Naive thymus-derived CD8-positive, alpha-beta T cell (primary cell): ENCODE measurements around the gene ANKRD35. TPM values are rescaled to one million over a fixed set of nuclear protein-coding genes. Genes with fewer than 3 reads are reported as not detected.

Experiments used
- ATAC-seq, 2 donors: fragments of 150-1000 bp; cut with Tn5 transposase in 1 of 2; sonication (Bioruptor Pico), chemical (Tn5 transposase) in 1 of 2; 1 replicate in 1 of 2; 2 replicates in 1 of 2; pipeline ENCODE4 v1.10.0; 2021; ENCODE audit warnings: mild to moderate bottlenecking in 2 of 2, moderate library complexity in 2 of 2
- POLR2A ChIA-PET: fragments of 350-600 bp; sonication (Branson Sonifier 250); formaldehyde crosslinking; loops from one replicate; lab custom pipeline; 2021; ENCODE audit warnings: antibody characterized with exemption; lab: Charles Lee
- DNase-seq, 10 donors: peaks; one replicate each; pipeline versions ENCODE4 v3.0.0 to v3.0.0-alpha.2; 2020 to 2022
- H3K27ac Mint-ChIP-seq, 10 donors: one replicate each; pipeline ENCODE4 v1.8.0; 2020 to 2022; ENCODE audit warnings: mild to moderate bottlenecking in 10 of 10, mixed read lengths in 10 of 10, moderate library complexity in 4 of 10, inconsistent platforms in 1 of 10
- H3K27me3 Mint-ChIP-seq, 5 donors: one replicate each; pipeline ENCODE4 v1.8.0; 2021 to 2022; ENCODE audit warnings: mixed read lengths in 5 of 5
- H3K36me3 Mint-ChIP-seq, 3 donors: one replicate each; pipeline ENCODE4 v1.8.0; 2020 to 2022; ENCODE audit warnings: mixed read lengths in 3 of 3, mild to moderate bottlenecking in 2 of 3, inconsistent platforms in 1 of 3
- H3K4me1 Mint-ChIP-seq, 4 donors: one replicate each; pipeline ENCODE4 v1.8.0; 2021 to 2022; ENCODE audit warnings: mixed read lengths in 4 of 4
- H3K4me3 Mint-ChIP-seq, 10 donors: one replicate each; pipeline ENCODE4 v1.8.0; 2020 to 2022; ENCODE audit warnings: mild to moderate bottlenecking in 10 of 10, mixed read lengths in 10 of 10, moderate library complexity in 6 of 10, inconsistent platforms in 1 of 10
- H3K9me3 Mint-ChIP-seq, 9 donors: one replicate each; pipeline ENCODE4 v1.8.0; 2020 to 2022; ENCODE audit warnings: mixed read lengths in 9 of 9, mild to moderate bottlenecking in 3 of 9, inconsistent platforms in 1 of 9, moderate library complexity in 1 of 9
- polyA plus RNA-seq, 3 donors: library from polyadenylated mRNA; unstranded; fragments of 300-500 nt; fragmentation: Illumina TruSeq; gene quantifications; one replicate each; pipeline ENCODE4 v1.2.3, GENCODE V29; 2021
- total RNA-seq, 8 experiments: library from RNA in 2 of 8; stranded (reverse) in 2 of 8; gene quantifications; one replicate each; pipeline ENCODE4 v1.2.3 and lab custom pipeline; 2021 to 2026

Gene ANKRD35
- total and polyA plus RNA-seq, 5 experiments from 2014 or later, result 0.27 to 0.57 (median 0.42) TPM; not detected in 2

GRCh38 chr1:145877923-145878486 lies 7.7 kb downstream of the ANKRD35 start:
- Mint-ChIP-seq H3K27ac (no peak overlapping the region), H3K36me3 (no peaks in the 10 kb centered on the region), H3K4me1 (peaks cover 0 to 4% (median 2%) of the 10 kb centered on the region in 4 donors), H3K9me3 (no peaks in the 10 kb centered on the region), H3K4me3 (no peak overlapping the region), H3K27me3 (peaks cover 1 to 20% (median 5%) of the 10 kb centered on the region in 5 donors)
- POLR2A ChIA-PET, result no interaction called here
- DNase-seq, result no peak
- no peak for ATAC-seq

- Mint-ChIP-seq H3K4me3 (no peak overlapping the region), H3K27me3 (peaks cover 0 to 11% (median 2%) of the 10 kb centered on the region in 5 donors), H3K4me1 (peaks cover 9 to 20% (median 17%) of the 10 kb centered on the region in 4 donors), H3K9me3 (no peaks in the 10 kb centered on the region), H3K27ac (no peak overlapping the region), H3K36me3 (no peaks in the 10 kb centered on the region)
- ATAC-seq, result no peak
- no peak for DNase-seq
- POLR2A ChIA-PET, result no interaction called here
Measured at GRCh38 chr1:145874646-145875045, 11.0 kb downstream of the ANKRD35 start.

GRCh38 chr1:145871994-145872924 lies 13.4 kb downstream of the ANKRD35 start:
- DNase-seq, result peak in 7 of 10 donors; percentile 13 to 54 (median 36)
- Mint-ChIP-seq H3K36me3 (peaks cover 0 to 2% (median 0%) of the 10 kb centered on the region in 3 donors), H3K27me3 (peaks cover 0 to 11% (median 2%) of the 10 kb centered on the region in 5 donors), H3K9me3 (no peaks in the 10 kb centered on the region), H3K4me3 (peak overlapping the region; percentile 75 to 88 (median 81)), H3K4me1 (peaks cover 9 to 20% (median 17%) of the 10 kb centered on the region in 4 donors), H3K27ac (peak overlapping the region; percentile 75 to 94 (median 84))
- peak; percentile 91 to 92 for ATAC-seq
- POLR2A ChIA-PET, result interaction anchor here (0.5 to 3.7 kb wide), 14 partner anchors 9 to 178 kb away, joined by 3 to 39 read pairs (median 4); partner anchors contain the start of genes ANKRD34A, NUDT17, PIAS3 and POLR3C

GRCh38 chr1:145868232-145868631 lies 17.4 kb downstream of the ANKRD35 start:
- Mint-ChIP-seq H3K27ac (no peak overlapping the region), H3K36me3 (peaks cover 0 to 4% (median 0%) of the 10 kb centered on the region in 3 donors), H3K4me1 (peaks cover 7 to 19% (median 17%) of the 10 kb centered on the region in 4 donors), H3K27me3 (peaks cover 0 to 21% (median 0%) of the 10 kb centered on the region in 5 donors), H3K4me3 (no peak overlapping the region), H3K9me3 (no peaks in the 10 kb centered on the region)
- no peak for ATAC-seq
- POLR2A ChIA-PET, result interaction anchor here (1.4 kb wide), 1 partner anchor 9 kb away, joined by 5 read pairs; the partner anchor contains the start of gene PIAS3
- no peak for DNase-seq

- peaks cover 0 to 14% (median 0%) of the 10 kb centered on the region in 5 donors for H3K27me3 Mint-ChIP-seq
- no peaks in the 10 kb centered on the region for H3K9me3 Mint-ChIP-seq
- H3K4me3 Mint-ChIP-seq, result no peak overlapping the region
- peaks cover 0 to 10% (median 5%) of the 10 kb centered on the region in 4 donors for H3K4me1 Mint-ChIP-seq
- POLR2A ChIA-PET, result interaction anchor here (0.9 kb wide), 1 partner anchor 102 kb away, joined by 4 read pairs; no protein-coding TSS in a partner anchor
- H3K36me3 Mint-ChIP-seq, result peaks cover 0 to 4% (median 0%) of the 10 kb centered on the region in 3 donors
- DNase-seq, result no peak
- no peak for ATAC-seq
- H3K27ac Mint-ChIP-seq, result no peak overlapping the region
Measured at GRCh38 chr1:145863282-145864018, 22.2 kb downstream of the ANKRD35 start.

- peak; percentile 57 to 70 for ATAC-seq
- Mint-ChIP-seq H3K27me3 (peaks cover 0 to 6% (median 0%) of the 10 kb centered on the region in 5 donors), H3K9me3 (no peaks in the 10 kb centered on the region), H3K36me3 (peaks cover 0 to 22% (median 2%) of the 10 kb centered on the region in 3 donors), H3K4me1 (peaks cover 13 to 21% (median 14%) of the 10 kb centered on the region in 4 donors), H3K4me3 (peak overlapping the region; percentile 95 to 99 (median 98)), H3K27ac (peak overlapping the region; percentile 85 to 96 (median 95))
- DNase-seq, result peak; percentile 52 to 81 (median 64)
- POLR2A ChIA-PET, result interaction anchor here (0.5 to 6.2 kb wide), 26 partner anchors 8 to 178 kb away, joined by 3 to 96 read pairs (median 6); partner anchors contain the start of genes ANKRD34A, ANKRD35, LIX1L and NUDT17
Measured at GRCh38 chr1:145859491-145860023, 26.1 kb downstream of the ANKRD35 start.

GRCh38 chr1:145858901-145859490 lies 26.7 kb downstream of the ANKRD35 start, which contains the start of gene PIAS3:
Gene PIAS3, minus strand, starts transcription at chr1:145859081. Its CDS starts 91 bp downstream, at chr1:145858990.
- ATAC-seq, result peak; percentile 79 to 88
- peaks cover 0 to 24% (median 3%) of the 10 kb centered on the region in 3 donors for H3K36me3 Mint-ChIP-seq
- H3K4me3 Mint-ChIP-seq, result peak within 1 kb of the TSS; percentile 95 to 99 (median 98)
- peaks cover 0 to 4% (median 0%) of the 10 kb centered on the region in 5 donors for H3K27me3 Mint-ChIP-seq
- POLR2A ChIA-PET, result interaction anchor here (0.5 to 6.2 kb wide), 32 partner anchors 9 to 192 kb away, joined by 3 to 96 read pairs (median 5); partner anchors contain the start of genes ANKRD34A, ANKRD35, LIX1L and NUDT17
- no peaks in the 10 kb centered on the region for H3K9me3 Mint-ChIP-seq
- H3K27ac Mint-ChIP-seq, result peak within 1 kb of the TSS; percentile 85 to 96 (median 95)
- peaks cover 13 to 21% (median 14%) of the 10 kb centered on the region in 4 donors for H3K4me1 Mint-ChIP-seq
- peak; percentile 66 to 87 (median 76) for DNase-seq

GRCh38 chr1:145858238-145858900 lies 27.3 kb downstream of the ANKRD35 start:
- Mint-ChIP-seq H3K27me3 (peaks cover 0 to under 1% (median 0%) of the 10 kb centered on the region in 5 donors), H3K4me3 (peak overlapping the region; percentile 95 to 99 (median 98)), H3K27ac (peak overlapping the region; percentile 85 to 96 (median 95)), H3K4me1 (peaks cover 13 to 21% (median 14%) of the 10 kb centered on the region in 4 donors), H3K9me3 (no peaks in the 10 kb centered on the region), H3K36me3 (peaks cover 0 to 30% (median 5%) of the 10 kb centered on the region in 3 donors)
- POLR2A ChIA-PET, result interaction anchor here (0.6 to 6.2 kb wide), 31 partner anchors 8 to 193 kb away, joined by 3 to 96 read pairs (median 5); partner anchors contain the start of genes ANKRD34A, ANKRD35, LIX1L and NUDT17
- peak; percentile 57 to 61 for ATAC-seq
- DNase-seq, result peak in 6 of 10 donors; percentile 30 to 82 (median 66)

GRCh38 chr1:145857170-145857569 lies 28.5 kb downstream of the ANKRD35 start:
- H3K27me3 Mint-ChIP-seq, result no peaks in the 10 kb centered on the region
- peaks cover 13 to 21% (median 14%) of the 10 kb centered on the region in 4 donors for H3K4me1 Mint-ChIP-seq
- H3K36me3 Mint-ChIP-seq, result peaks cover 0 to 41% (median 8%) of the 10 kb centered on the region in 3 donors
- peak overlapping the region in 2 of 10 donors; percentile 44 to 49 for H3K27ac Mint-ChIP-seq
- ATAC-seq (no peak), DNase-seq (no peak)
- POLR2A ChIA-PET, result interaction anchor here (0.6 to 6.2 kb wide), 7 partner anchors 12 to 139 kb away, joined by 4 to 96 read pairs (median 34); partner anchors contain the start of genes ANKRD34A, NUDT17, PEX11B and POLR3GL
- H3K4me3 Mint-ChIP-seq, result peak overlapping the region in 5 of 10 donors; percentile 25 to 97 (median 46)
- H3K9me3 Mint-ChIP-seq, result no peaks in the 10 kb centered on the region

GRCh38 chr1:145855426-145855948 lies 30.2 kb downstream of the ANKRD35 start:
- ATAC-seq (no peak), DNase-seq (no peak)
- peaks cover 13 to 21% (median 14%) of the 10 kb centered on the region in 4 donors for H3K4me1 Mint-ChIP-seq
- H3K4me3 Mint-ChIP-seq, result peak overlapping the region in 2 of 10 donors; percentile 2 to 68
- POLR2A ChIA-PET, result interaction anchor here (6.2 kb wide), 1 partner anchor 10 kb away, joined by 96 read pairs; the partner anchor contains the start of gene NUDT17
- no peaks in the 10 kb centered on the region for H3K9me3 Mint-ChIP-seq
- H3K36me3 Mint-ChIP-seq, result peaks cover 0 to 51% (median 8%) of the 10 kb centered on the region in 3 donors
- H3K27ac Mint-ChIP-seq, result peak overlapping the region in 1 of 10 donors; percentile 22
- H3K27me3 Mint-ChIP-seq, result no peaks in the 10 kb centered on the region
